ENCODE results near the gene KLHL36.

GRCh38 chr16:84618581-84619460 lies 29.5 kb upstream of the KLHL36 start:
- TF ChIP-seq, protein P1, sequence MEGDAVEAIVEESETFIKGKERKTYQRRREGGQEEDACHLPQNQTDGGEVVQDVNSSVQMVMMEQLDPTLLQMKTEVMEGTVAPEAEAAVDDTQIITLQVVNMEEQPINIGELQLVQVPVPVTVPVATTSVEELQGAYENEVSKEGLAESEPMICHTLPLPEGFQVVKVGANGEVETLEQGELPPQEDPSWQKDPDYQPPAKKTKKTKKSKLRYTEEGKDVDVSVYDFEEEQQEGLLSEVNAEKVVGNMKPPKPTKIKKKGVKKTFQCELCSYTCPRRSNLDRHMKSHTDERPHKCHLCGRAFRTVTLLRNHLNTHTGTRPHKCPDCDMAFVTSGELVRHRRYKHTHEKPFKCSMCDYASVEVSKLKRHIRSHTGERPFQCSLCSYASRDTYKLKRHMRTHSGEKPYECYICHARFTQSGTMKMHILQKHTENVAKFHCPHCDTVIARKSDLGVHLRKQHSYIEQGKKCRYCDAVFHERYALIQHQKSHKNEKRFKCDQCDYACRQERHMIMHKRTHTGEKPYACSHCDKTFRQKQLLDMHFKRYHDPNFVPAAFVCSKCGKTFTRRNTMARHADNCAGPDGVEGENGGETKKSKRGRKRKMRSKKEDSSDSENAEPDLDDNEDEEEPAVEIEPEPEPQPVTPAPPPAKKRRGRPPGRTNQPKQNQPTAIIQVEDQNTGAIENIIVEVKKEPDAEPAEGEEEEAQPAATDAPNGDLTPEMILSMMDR (IDR thresholded peaks at IDR 0.05; ENCODE audit: low read depth, low read length), result no peak
- TF ChIP-seq MYC (IDR thresholded peaks at IDR 0.05; ENCODE audit: low read depth, low read length), result no peak
- TF ChIP-seq POLR2A (IDR thresholded peaks at IDR 0.05; ENCODE audit: extremely low read depth, insufficient read length), result no peak

Measured in NB4 (cell line).